ENCODE measurements around the gene COA8.

COA8 gene

DNA sequence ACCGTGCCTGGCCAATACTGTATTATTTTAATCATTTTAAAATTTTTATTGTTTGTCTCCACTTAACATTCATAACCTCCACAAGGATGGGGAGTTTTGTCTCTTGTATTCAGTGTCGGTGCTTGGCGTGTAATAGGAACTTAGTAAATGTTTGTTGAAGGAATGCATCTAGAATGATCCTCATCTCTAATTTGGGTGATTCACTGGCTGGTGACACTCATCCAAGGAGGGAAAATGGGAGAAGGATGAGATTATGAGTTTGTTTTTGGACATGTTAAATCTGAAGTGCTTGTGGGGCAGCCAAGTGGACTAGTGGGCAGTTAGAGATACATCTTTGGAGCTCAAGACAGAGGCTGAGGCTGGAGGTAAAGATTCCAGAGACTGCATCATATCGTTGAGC lies 71.4 kb downstream of the COA8 start:
- Histone ChIP-seq H3K4me3 (replicated peaks; ENCODE audit: insufficient read depth, low read length) (no peak overlapping the region), H3K27me3 (ENCODE audit: insufficient read depth, poor library complexity, severe bottlenecking) (no peaks in the 10 kb centered on the region), H3K27ac (replicated peaks) (no peak overlapping the region)
- no peak for DNase-seq (ENCODE audit: low read depth in 1 of 2, low spot score in 1 of 2)
- TF ChIP-seq POLR2AphosphoS5 (IDR thresholded peaks at IDR 0.05; ENCODE audit: low read depth) (no peak), SPI1 (IDR thresholded peaks at IDR 0.05; ENCODE audit: borderline replicate concordance, low read depth) (no peak), GABPA (IDR thresholded peaks at IDR 0.05; ENCODE audit: low read depth) (no peak)
- TF ChIP-seq, protein P1, sequence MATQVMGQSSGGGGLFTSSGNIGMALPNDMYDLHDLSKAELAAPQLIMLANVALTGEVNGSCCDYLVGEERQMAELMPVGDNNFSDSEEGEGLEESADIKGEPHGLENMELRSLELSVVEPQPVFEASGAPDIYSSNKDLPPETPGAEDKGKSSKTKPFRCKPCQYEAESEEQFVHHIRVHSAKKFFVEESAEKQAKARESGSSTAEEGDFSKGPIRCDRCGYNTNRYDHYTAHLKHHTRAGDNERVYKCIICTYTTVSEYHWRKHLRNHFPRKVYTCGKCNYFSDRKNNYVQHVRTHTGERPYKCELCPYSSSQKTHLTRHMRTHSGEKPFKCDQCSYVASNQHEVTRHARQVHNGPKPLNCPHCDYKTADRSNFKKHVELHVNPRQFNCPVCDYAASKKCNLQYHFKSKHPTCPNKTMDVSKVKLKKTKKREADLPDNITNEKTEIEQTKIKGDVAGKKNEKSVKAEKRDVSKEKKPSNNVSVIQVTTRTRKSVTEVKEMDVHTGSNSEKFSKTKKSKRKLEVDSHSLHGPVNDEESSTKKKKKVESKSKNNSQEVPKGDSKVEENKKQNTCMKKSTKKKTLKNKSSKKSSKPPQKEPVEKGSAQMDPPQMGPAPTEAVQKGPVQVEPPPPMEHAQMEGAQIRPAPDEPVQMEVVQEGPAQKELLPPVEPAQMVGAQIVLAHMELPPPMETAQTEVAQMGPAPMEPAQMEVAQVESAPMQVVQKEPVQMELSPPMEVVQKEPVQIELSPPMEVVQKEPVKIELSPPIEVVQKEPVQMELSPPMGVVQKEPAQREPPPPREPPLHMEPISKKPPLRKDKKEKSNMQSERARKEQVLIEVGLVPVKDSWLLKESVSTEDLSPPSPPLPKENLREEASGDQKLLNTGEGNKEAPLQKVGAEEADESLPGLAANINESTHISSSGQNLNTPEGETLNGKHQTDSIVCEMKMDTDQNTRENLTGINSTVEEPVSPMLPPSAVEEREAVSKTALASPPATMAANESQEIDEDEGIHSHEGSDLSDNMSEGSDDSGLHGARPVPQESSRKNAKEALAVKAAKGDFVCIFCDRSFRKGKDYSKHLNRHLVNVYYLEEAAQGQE (IDR thresholded peaks at IDR 0.05; ENCODE audit: insufficient replicate concordance, low read depth) = no peak
- TF ChIP-seq, protein P2, sequence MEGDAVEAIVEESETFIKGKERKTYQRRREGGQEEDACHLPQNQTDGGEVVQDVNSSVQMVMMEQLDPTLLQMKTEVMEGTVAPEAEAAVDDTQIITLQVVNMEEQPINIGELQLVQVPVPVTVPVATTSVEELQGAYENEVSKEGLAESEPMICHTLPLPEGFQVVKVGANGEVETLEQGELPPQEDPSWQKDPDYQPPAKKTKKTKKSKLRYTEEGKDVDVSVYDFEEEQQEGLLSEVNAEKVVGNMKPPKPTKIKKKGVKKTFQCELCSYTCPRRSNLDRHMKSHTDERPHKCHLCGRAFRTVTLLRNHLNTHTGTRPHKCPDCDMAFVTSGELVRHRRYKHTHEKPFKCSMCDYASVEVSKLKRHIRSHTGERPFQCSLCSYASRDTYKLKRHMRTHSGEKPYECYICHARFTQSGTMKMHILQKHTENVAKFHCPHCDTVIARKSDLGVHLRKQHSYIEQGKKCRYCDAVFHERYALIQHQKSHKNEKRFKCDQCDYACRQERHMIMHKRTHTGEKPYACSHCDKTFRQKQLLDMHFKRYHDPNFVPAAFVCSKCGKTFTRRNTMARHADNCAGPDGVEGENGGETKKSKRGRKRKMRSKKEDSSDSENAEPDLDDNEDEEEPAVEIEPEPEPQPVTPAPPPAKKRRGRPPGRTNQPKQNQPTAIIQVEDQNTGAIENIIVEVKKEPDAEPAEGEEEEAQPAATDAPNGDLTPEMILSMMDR (IDR thresholded peaks at IDR 0.05; ENCODE audit: insufficient read depth, low read length) = no peak

DNA sequence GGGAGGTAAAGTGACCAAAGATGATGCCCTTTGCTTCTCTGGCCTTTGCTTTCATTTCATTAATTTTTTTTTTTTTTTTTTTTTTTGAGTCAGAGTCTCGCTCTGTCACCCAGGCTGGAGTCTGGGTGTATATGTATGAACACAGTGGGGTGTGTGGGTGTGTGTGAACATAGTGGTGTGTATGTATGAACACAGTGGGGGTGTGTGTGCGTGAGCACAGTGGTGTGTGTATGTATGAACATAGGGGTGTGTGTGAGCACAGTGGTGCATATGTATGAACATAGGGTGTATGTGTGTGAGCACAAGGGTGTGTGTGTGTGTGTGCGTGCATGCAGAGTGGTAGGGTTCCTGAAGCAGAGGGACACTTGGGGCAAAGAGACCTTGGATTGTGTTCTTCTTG lies 75.8 kb downstream of the COA8 start:
- no peak for TF ChIP-seq GABPA (IDR thresholded peaks at IDR 0.05; ENCODE audit: low read depth)
- TF ChIP-seq POLR2AphosphoS5 (IDR thresholded peaks at IDR 0.05; ENCODE audit: low read depth) = no peak
- TF ChIP-seq, protein P2 (IDR thresholded peaks at IDR 0.05; ENCODE audit: insufficient read depth, low read length) = no peak
- TF ChIP-seq, protein P1 (IDR thresholded peaks at IDR 0.05; ENCODE audit: insufficient replicate concordance, low read depth) = no peak
- TF ChIP-seq SPI1 (IDR thresholded peaks at IDR 0.05; ENCODE audit: borderline replicate concordance, low read depth) = no peak
- DNase-seq (ENCODE audit: low read depth in 1 of 2, low spot score in 1 of 2) = no peak
- H3K4me3 ChIP-seq (replicated peaks; ENCODE audit: insufficient read depth, low read length) = no peak overlapping the region
- H3K27me3 ChIP-seq (ENCODE audit: insufficient read depth, poor library complexity, severe bottlenecking) = no peaks in the 10 kb centered on the region
- H3K27ac ChIP-seq (replicated peaks) = no peak overlapping the region
